ENCODE measurements around the gene ERRFI1. TPM values are rescaled to one million over a fixed set of nuclear protein-coding genes. Genes with fewer than 3 reads are reported as not detected.

ERRFI1 gene
- total RNA-seq, 1 experiment from 2014 or later = 37.2 TPM

DNA sequence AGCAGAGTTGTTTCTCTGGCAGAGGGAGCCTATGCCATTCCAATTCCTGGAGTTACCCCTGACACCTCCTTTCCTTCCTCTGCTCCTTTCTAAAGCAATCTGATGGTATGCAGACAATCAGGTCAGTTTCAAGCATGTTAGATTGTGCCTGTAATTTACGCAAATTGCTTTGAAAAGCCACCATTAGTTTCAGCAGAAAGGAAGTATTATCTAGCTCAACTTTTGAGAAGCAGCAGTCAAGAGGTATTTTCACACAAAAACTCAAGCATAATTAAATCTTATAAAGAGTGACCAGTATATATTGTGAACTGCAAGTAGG, 2.2 kb downstream of the ERRFI1 start:
- Mint-ChIP-seq H3K4me1 (ENCODE audit: low read depth, unreplicated experiment) (peaks cover 46% of the 10 kb centered on the region), H3K27ac (ENCODE audit: unreplicated experiment) (peak overlapping the region; percentile 19), H3K9me3 (ENCODE audit: unreplicated experiment) (no peaks in the 10 kb centered on the region), H3K36me3 (ENCODE audit: insufficient read depth, unreplicated experiment) (peaks cover 38% of the 10 kb centered on the region), H3K27me3 (ENCODE audit: insufficient read depth, unreplicated experiment) (no peaks in the 10 kb centered on the region), H3K4me3 (ENCODE audit: unreplicated experiment) (peak overlapping the region; percentile 89)
- H3K36me3 ChIP-seq (ENCODE audit: control insufficient read depth, insufficient read depth, low read length) = no peaks in the 10 kb centered on the region
- CTCF ChIA-PET = no interaction called here
- no peak overlapping the region for H3K4me3 ChIP-seq (ENCODE audit: low read depth, low read length)
- H3K4me1 ChIP-seq = peaks cover 63% of the 10 kb centered on the region
- DNase-seq = no peak
- H3K9me3 ChIP-seq = no peaks in the 10 kb centered on the region
- no TSS peak for BruUV-seq (replicated peaks)
- TF ChIP-seq, protein P1, sequence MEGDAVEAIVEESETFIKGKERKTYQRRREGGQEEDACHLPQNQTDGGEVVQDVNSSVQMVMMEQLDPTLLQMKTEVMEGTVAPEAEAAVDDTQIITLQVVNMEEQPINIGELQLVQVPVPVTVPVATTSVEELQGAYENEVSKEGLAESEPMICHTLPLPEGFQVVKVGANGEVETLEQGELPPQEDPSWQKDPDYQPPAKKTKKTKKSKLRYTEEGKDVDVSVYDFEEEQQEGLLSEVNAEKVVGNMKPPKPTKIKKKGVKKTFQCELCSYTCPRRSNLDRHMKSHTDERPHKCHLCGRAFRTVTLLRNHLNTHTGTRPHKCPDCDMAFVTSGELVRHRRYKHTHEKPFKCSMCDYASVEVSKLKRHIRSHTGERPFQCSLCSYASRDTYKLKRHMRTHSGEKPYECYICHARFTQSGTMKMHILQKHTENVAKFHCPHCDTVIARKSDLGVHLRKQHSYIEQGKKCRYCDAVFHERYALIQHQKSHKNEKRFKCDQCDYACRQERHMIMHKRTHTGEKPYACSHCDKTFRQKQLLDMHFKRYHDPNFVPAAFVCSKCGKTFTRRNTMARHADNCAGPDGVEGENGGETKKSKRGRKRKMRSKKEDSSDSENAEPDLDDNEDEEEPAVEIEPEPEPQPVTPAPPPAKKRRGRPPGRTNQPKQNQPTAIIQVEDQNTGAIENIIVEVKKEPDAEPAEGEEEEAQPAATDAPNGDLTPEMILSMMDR (IDR thresholded peaks at IDR 0.05; ENCODE audit: insufficient read depth in 1 of 2, low read depth in 1 of 2, low read length in 1 of 2, severe bottlenecking in 1 of 2, unreplicated experiment in 1 of 2) = no peak
- intact Hi-C loops (cut with micrococcal nuclease; ENCODE audit: unreplicated experiment) = no loop called here
- H3K27me3 ChIP-seq (replicated peaks; ENCODE audit: control insufficient read depth, insufficient read depth, low read length) = no peaks in the 10 kb centered on the region
- POLR2A ChIA-PET = interaction anchor here (0.6 kb wide), 1 partner anchor 67 kb away, joined by 4 read pairs; no protein-coding TSS in a partner anchor

DNA sequence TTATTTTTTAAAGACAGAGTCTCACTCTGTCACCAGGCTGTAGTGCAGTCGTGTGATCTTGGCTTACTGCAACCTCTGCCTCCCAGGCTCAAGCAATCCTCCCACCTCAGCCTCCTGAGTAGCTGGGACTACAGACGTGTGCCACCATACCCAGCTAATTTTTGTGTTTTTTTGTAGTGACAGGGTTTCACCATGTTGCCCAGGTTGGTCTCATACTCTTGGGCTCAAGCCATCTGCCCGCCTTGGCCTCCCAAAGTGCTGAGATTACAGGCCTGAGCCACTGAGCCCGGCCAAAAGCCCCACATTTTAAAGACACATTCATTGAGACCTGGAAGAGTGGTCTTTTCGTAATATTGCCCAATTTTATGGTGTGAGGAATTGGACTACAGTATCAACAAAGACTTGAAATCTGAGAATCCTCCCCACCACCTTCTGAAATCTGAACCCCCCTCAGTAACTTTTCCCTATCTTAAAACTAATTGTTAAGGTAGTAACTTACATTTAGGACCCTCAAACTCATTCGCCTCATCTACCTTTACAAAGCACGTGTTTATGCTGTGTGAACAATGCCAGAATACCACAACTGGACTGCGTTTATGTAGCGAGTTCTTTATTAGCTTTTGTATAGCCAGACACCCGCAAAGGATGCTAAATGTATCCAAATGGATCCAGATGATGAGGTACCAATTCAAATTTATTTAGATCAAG, 2.7 kb downstream of the ERRFI1 start:
- intact Hi-C loops (cut with micrococcal nuclease; ENCODE audit: unreplicated experiment) = no loop called here
- H3K36me3 ChIP-seq (ENCODE audit: control insufficient read depth, insufficient read depth, low read length) = no peaks in the 10 kb centered on the region
- ChIA-PET CTCF (no interaction called here), POLR2A (interaction anchor here (0.7 kb wide), 2 partner anchors 37 to 52 kb away, joined by 3 to 5 read pairs; no protein-coding TSS in a partner anchor)
- peaks cover 63% of the 10 kb centered on the region for H3K4me1 ChIP-seq
- DNase-seq = no peak
- BruUV-seq (replicated peaks) = no TSS peak
- TF ChIP-seq, protein P1 (IDR thresholded peaks at IDR 0.05; ENCODE audit: insufficient read depth in 1 of 2, low read depth in 1 of 2, low read length in 1 of 2, severe bottlenecking in 1 of 2, unreplicated experiment in 1 of 2) = no peak
- Mint-ChIP-seq H3K36me3 (ENCODE audit: insufficient read depth, unreplicated experiment) (peaks cover 42% of the 10 kb centered on the region), H3K9me3 (ENCODE audit: unreplicated experiment) (no peaks in the 10 kb centered on the region), H3K27ac (ENCODE audit: unreplicated experiment) (peak overlapping the region; percentile 19), H3K4me1 (ENCODE audit: low read depth, unreplicated experiment) (peaks cover 50% of the 10 kb centered on the region), H3K27me3 (ENCODE audit: insufficient read depth, unreplicated experiment) (no peaks in the 10 kb centered on the region), H3K4me3 (ENCODE audit: unreplicated experiment) (peak overlapping the region; percentile 89)
- no peaks in the 10 kb centered on the region for H3K9me3 ChIP-seq
- H3K27me3 ChIP-seq (replicated peaks; ENCODE audit: control insufficient read depth, insufficient read depth, low read length) = no peaks in the 10 kb centered on the region
- H3K4me3 ChIP-seq (ENCODE audit: low read depth, low read length) = no peak overlapping the region

DNA sequence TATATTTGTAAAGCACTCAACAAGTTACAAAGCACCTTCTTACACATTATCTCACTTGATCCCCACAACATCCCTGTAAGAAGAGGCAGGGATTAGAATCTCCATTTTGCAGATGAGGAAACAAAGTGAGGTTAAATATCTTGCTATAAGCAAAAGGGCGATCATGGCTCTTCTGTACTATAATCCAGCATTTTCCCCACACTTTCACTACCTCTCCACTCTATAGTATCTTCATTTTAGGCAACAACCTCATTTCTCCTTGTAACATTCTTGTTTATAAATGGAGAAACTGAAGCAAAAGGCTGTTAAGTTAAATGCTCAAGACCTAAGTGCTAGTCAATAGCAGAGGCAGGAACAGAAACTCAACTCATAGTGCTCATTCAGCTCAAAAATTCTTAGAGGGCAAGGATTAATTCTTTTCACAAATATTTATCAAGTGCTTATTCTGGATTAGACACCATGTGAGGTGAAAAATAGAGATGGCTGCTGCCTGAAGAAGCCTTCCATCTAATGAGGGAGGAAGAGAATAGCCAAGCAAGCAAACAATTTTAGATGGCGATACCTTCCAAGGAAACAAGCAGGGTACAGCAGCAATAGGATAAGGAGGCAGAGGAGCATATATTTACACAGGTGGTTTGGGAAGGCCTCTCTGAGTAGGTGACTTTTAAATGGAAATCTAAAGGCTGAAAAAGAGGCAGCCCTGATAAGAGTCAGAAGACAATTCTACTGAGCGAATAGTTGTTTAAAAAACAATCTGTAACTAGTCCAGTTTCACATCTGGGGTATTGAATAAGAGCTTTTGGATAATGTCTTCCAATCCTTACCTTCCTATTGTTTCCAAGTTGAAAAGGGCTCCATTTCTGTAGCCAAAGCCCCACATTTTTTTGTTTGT, 3.5 kb downstream of the ERRFI1 start:
- peak overlapping the region; percentile 89 for H3K4me3 Mint-ChIP-seq (ENCODE audit: unreplicated experiment)
- Histone ChIP-seq H3K4me1 (peaks cover 63% of the 10 kb centered on the region), H3K4me3 (ENCODE audit: low read depth, low read length) (no peak overlapping the region), H3K9me3 (no peaks in the 10 kb centered on the region), H3K36me3 (ENCODE audit: control insufficient read depth, insufficient read depth, low read length) (no peaks in the 10 kb centered on the region), H3K27me3 (replicated peaks; ENCODE audit: control insufficient read depth, insufficient read depth, low read length) (no peaks in the 10 kb centered on the region)
- ChIA-PET CTCF (interaction anchor here (1.0 kb wide), 1 partner anchor 292 kb away, joined by 3 read pairs; no protein-coding TSS in a partner anchor), POLR2A (interaction anchor here (0.7 kb wide), 2 partner anchors 38 to 53 kb away, joined by 3 to 5 read pairs; no protein-coding TSS in a partner anchor)
- TF ChIP-seq, protein P1 (IDR thresholded peaks at IDR 0.05; ENCODE audit: insufficient read depth in 1 of 2, low read depth in 1 of 2, low read length in 1 of 2, severe bottlenecking in 1 of 2, unreplicated experiment in 1 of 2) = no peak
- DNase-seq = no peak
- no peaks in the 10 kb centered on the region for H3K9me3 Mint-ChIP-seq (ENCODE audit: unreplicated experiment)
- peaks cover 44% of the 10 kb centered on the region for H3K36me3 Mint-ChIP-seq (ENCODE audit: insufficient read depth, unreplicated experiment)
- H3K4me1 Mint-ChIP-seq (ENCODE audit: low read depth, unreplicated experiment) = peaks cover 50% of the 10 kb centered on the region
- BruUV-seq (replicated peaks) = no TSS peak
- H3K27ac Mint-ChIP-seq (ENCODE audit: unreplicated experiment) = peak overlapping the region; percentile 19
- no peaks in the 10 kb centered on the region for H3K27me3 Mint-ChIP-seq (ENCODE audit: insufficient read depth, unreplicated experiment)
- intact Hi-C loops (cut with micrococcal nuclease; ENCODE audit: unreplicated experiment) = no loop called here
